SK-N-SH (cell line): ENCODE data around the gene ASS1. TPM values are rescaled to one million over a fixed set of nuclear protein-coding genes. Genes with fewer than 3 reads are reported as not detected.

Experiments used
- CTCF ChIA-PET: fragments of 300-600, 350-600 bp; formaldehyde crosslinking; extraction: SDS; loops from one replicate; lab custom pipeline; 2021; lab: Yijun Ruan, JAX
- POLR2A ChIA-PET: fragments of 350-600 bp; sonication (Branson Sonifier 250); formaldehyde crosslinking; extraction: SDS; loops from one replicate; lab custom pipeline; 2020; ENCODE audit warnings: antibody characterized with exemption, inconsistent platforms; lab: Yijun Ruan, JAX
- DNase-seq: peaks from one replicate; pipeline ENCODE4 v3.0.0; 2012
- H2AFZ ChIP-seq: fragments of 200-600 bp; sonication (generic); 2 replicates; pipeline ENCODE4 v1.8.1; 2016; ENCODE audit warnings: antibody characterized with exemption, mild to moderate bottlenecking, low read depth
- H3F3A ChIP-seq: fragments of 200-600 bp; sonication (generic); replicated peaks from 2 replicates; pipeline ENCODE3; 2016; ENCODE audit warnings: antibody characterized with exemption, mild to moderate bottlenecking; ENCODE audit not compliant: insufficient read depth
- H3K27ac ChIP-seq, 2 experiments: fragments of 200-500 bp in 1 of 2; fragments of 200-600 bp in 1 of 2; sonication (Bioruptor generic) in 1 of 2; sonication (generic), shearing (Covaris generic) in 1 of 2; 2 replicates each; pipeline versions ENCODE4 v1.5.1 to v1.6.1; 2014 to 2016; ENCODE audit warnings: low read depth in 2 of 2, inconsistent platforms in 1 of 2, low read length in 1 of 2, mild to moderate bottlenecking in 1 of 2, mixed read lengths in 1 of 2
- H3K27me3 ChIP-seq: fragments of 200-600 bp; sonication (generic), shearing (Covaris generic); 2 replicates; pipeline ENCODE4 v1.6.1; 2016; ENCODE audit warnings: mixed run types; ENCODE audit not compliant: insufficient read depth
- H3K36me3 ChIP-seq, 2 experiments: fragments of 200-500 bp in 1 of 2; fragments of 200-600 bp in 1 of 2; sonication (Bioruptor generic) in 1 of 2; sonication (generic) in 1 of 2; replicated peaks in 1 of 2; 2 replicates each; pipeline versions ENCODE3 to v1.5.1; 2014 to 2016; ENCODE audit warnings: low read length in 1 of 2, mild to moderate bottlenecking in 1 of 2; ENCODE audit not compliant: insufficient read depth in 2 of 2, control insufficient read depth in 1 of 2
- H3K4me1 ChIP-seq, 2 experiments: fragments of 200-500 bp in 1 of 2; fragments of 200-600 bp in 1 of 2; sonication (Bioruptor generic) in 1 of 2; sonication (generic), shearing (Covaris generic) in 1 of 2; 2 replicates each; pipeline versions ENCODE4 v1.5.1 to v1.6.1; 2014 to 2016; ENCODE audit warnings: low read depth in 1 of 2, low read length in 1 of 2, mixed run types in 1 of 2; ENCODE audit not compliant: insufficient read depth in 2 of 2, control insufficient read depth in 1 of 2
- H3K4me2 ChIP-seq: fragments of 200-600 bp; sonication (generic), shearing (Covaris generic); 2 replicates; pipeline ENCODE4 v1.6.1; 2017; ENCODE audit warnings: mixed run types
- H3K4me3 ChIP-seq, 2 experiments: fragments of 200-500 bp in 1 of 2; fragments of 200-600 bp in 1 of 2; sonication (Bioruptor generic) in 1 of 2; sonication (generic), shearing (Covaris generic) in 1 of 2; 2 replicates each; pipeline versions ENCODE4 v1.5.1 to v1.8.1; 2014 to 2016; ENCODE audit warnings: low read depth in 2 of 2, inconsistent platforms in 1 of 2, low read length in 1 of 2, mild to moderate bottlenecking in 1 of 2, mixed read lengths in 1 of 2, moderate library complexity in 1 of 2
- H3K79me2 ChIP-seq: fragments of 200-600 bp; sonication (generic); 2 replicates; pipeline ENCODE4 v1.8.1; 2017; ENCODE audit warnings: mild to moderate bottlenecking; ENCODE audit not compliant: insufficient read depth
- H3K9ac ChIP-seq: fragments of 200-600 bp; sonication (generic); 2 replicates; pipeline ENCODE4 v1.6.1; 2017; ENCODE audit warnings: mixed run types
- H3K9me2 ChIP-seq: fragments of 200-600 bp; sonication (generic); 2 replicates; pipeline ENCODE4 v1.6.1; 2017; ENCODE audit warnings: mixed run types
- H3K9me3 ChIP-seq: fragments of 200-600 bp; sonication (generic); 2 replicates; pipeline ENCODE4 v1.6.1; 2017; ENCODE audit warnings: mixed run types, mild to moderate bottlenecking, moderate library complexity
- H4K20me1 ChIP-seq: fragments of 200-600 bp; sonication (generic); 2 replicates; pipeline ENCODE4 v1.6.1; 2017; ENCODE audit warnings: mild to moderate bottlenecking, mixed run types; ENCODE audit not compliant: insufficient read depth
- ELF1 ChIP-seq: IDR thresholded peaks from 2 replicates; pipeline ENCODE4 v1.4.0; 2012
- FOXJ3 ChIP-seq: sonication (generic); formaldehyde crosslinking; IDR thresholded peaks from 2 replicates; pipeline ENCODE4 v1.5.1; 2020; ENCODE audit warnings: mild to moderate bottlenecking, missing genetic modification reagents
- FOXM1 ChIP-seq: IDR thresholded peaks from 2 replicates; pipeline ENCODE4 v1.4.0; 2012; ENCODE audit warnings: low read depth, mild to moderate bottlenecking
- IRF3 ChIP-seq: fragments of 150-350 bp; IDR thresholded peaks from 2 replicates; pipeline ENCODE4 v1.6.1; 2016; ENCODE audit warnings: mild to moderate bottlenecking, low read depth, low read length
- JUND ChIP-seq: IDR thresholded peaks from 2 replicates; pipeline ENCODE4 v1.4.0; 2012
- MXI1 ChIP-seq: IDR thresholded peaks from 2 replicates; pipeline ENCODE4 v1.6.1; 2012; ENCODE audit warnings: mild to moderate bottlenecking, low read depth, low read length, improper control_type of control experiment
- PBX3 ChIP-seq: IDR thresholded peaks from 2 replicates; pipeline ENCODE4; 2012
- POLR2AphosphoS5 ChIP-seq: IDR thresholded peaks from 2 replicates; pipeline ENCODE4 v1.6.1; 2012; ENCODE audit warnings: low read depth, low read length
- RAD21 ChIP-seq: IDR thresholded peaks from 2 replicates; pipeline ENCODE4 v1.6.1; 2012; ENCODE audit warnings: mild to moderate bottlenecking, low read length
- REST ChIP-seq: IDR thresholded peaks from 2 replicates; pipeline ENCODE4 v1.6.1; 2012; ENCODE audit warnings: mild to moderate bottlenecking, low read depth, low read length, moderate library complexity
- RXRA ChIP-seq: IDR thresholded peaks from 2 replicates; pipeline ENCODE4 v1.4.0; 2012; ENCODE audit warnings: low read depth, mild to moderate bottlenecking, borderline replicate concordance
- TEAD4 ChIP-seq: IDR thresholded peaks from 2 replicates; pipeline ENCODE4 v1.4.0; 2012; ENCODE audit warnings: mild to moderate bottlenecking, borderline replicate concordance; ENCODE audit not compliant: insufficient read depth
- ZBTB33 ChIP-seq: IDR thresholded peaks from 2 replicates; pipeline ENCODE4 v1.4.0; 2012; ENCODE audit warnings: low read depth, borderline replicate concordance
- WGBS: methylation state at CpG from one replicate; pipeline ENCODE4 v1.1.6; 2017; ENCODE audit warnings: low lambda C conversion rate; 5-methylcytosine and 5-hydroxymethylcytosine counted together
- polyA plus RNA-seq, 3 experiments: library from polyadenylated mRNA; depleted of rRNA; stranded (reverse); fragments of >200 nt; gene quantifications; 2 replicates each; pipeline ENCODE4 v1.2.3, GENCODE V29; 2012

Gene ASS1
- polyA plus RNA-seq, 1 of the 3 experiments (the other 2 are of a cell fraction) = 0.59 TPM

- H3K27ac ChIP-seq = no peak overlapping the region
- H3K9me2 ChIP-seq = no peaks in the 10 kb centered on the region
- H3K36me3 ChIP-seq = no peaks in the 10 kb centered on the region
- CTCF ChIA-PET = no interaction called here
- no peaks in the 10 kb centered on the region for H3F3A ChIP-seq
- H3K27me3 ChIP-seq = no peaks in the 10 kb centered on the region
- no peak for DNase-seq
- peaks cover 0 to 16% of the 10 kb centered on the region in 2 experiments; a peak in 1 of 4 replicates for H3K4me1 ChIP-seq
- TF ChIP-seq RXRA (no peak), ZBTB33 (no peak), JUND (no peak), IRF3 (no peak), POLR2AphosphoS5 (no peak), RAD21 (no peak), REST (no peak), FOXM1 (no peak), TEAD4 (no peak), MXI1 (no peak), PBX3 (no peak), ELF1 (no peak), FOXJ3 (CRISPR knock-in tag) (no peak)
- 75% methylated on average over 11 of the region's 28 CpGs for WGBS
- POLR2A ChIA-PET = no interaction called here
- no peaks in the 10 kb centered on the region for H3K79me2 ChIP-seq
- H3K9me3 ChIP-seq = no peaks in the 10 kb centered on the region
- no peak overlapping the region for H3K4me3 ChIP-seq
- H2AFZ ChIP-seq = no peak overlapping the region
- H3K9ac ChIP-seq = no peak overlapping the region
- H3K4me2 ChIP-seq = no peak overlapping the region
- no peaks in the 10 kb centered on the region for H4K20me1 ChIP-seq
Measured at GRCh38 chr9:130402645-130403440, 41.9 kb upstream of the ASS1 start.
